Glomerular visceral epithelial cell (primary cell): ENCODE measurements around the gene IMMP2L.
"Not testable (repeated sequence)": the region's sequence is repeated elsewhere in the genome, so short reads cannot be mapped to it uniquely, and the experiment has no call there.

Experiments used
- DNase-seq: peaks from one replicate; pipeline ENCODE4 v3.0.0-alpha.2; 2016; ENCODE audit errors: extremely low spot score

The IMMP2L gene

DNA sequence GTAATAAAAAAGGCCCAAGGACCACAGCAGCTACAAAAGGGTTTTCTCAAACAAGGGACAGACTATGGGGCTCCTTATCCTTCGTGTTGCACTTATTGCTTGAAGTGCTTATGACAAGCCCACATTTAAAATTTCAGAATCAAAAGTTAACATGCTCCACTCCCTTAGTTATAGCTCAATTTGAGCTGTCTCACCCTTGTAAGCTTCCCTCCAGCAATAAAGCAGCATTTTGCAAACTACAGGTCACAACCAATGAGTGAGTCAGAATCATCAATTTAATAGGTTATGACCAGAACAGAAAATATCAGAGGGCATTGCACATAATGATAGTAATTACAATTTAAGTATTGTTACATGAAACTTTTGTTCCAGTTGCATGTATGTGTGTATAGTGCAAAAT is 53.0 kb downstream of the IMMP2L start:
- DNase-seq, result no peak

DNA sequence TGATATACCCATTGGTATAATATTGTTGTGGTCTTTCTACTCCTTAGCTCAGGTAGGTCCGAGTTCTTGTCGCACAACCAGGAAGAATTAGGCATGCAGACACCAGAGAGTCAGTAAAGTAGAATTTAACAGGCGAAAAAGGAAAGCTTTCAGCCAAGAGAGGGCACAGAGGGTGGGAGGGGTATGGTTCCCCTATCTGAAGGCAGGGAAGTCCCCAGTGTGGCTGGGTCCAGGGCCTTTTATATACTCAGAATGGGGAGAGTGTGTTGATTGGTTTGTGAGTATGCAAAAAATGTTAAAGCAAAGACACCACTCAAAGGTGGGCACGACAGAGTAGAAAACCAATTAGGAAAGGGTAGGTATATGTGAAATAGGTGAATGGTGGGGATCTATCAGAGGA is 53.9 kb downstream of the IMMP2L start:
- no peak for DNase-seq

DNA sequence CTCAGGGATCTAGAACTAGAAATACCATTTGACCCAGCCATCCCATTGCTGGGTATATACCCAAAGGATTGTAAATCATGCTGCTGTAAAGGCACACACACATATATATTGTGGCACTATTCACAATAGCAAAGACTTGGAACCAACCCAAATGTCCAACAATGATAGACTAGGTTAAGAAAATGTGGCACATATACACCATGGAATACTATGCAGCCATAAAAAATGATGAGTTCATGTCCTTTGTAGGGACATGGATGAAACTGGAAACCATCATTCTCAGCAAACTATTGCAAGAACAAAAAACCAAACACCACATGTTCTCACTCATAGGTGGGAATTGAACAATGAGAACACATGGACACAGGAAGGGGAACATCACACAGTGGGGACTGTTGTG is 56.9 kb downstream of the IMMP2L start:
- DNase-seq, result not testable (repeated sequence)

- not testable (repeated sequence) for DNase-seq
These were observed 60.5 kb downstream of the IMMP2L start for GRCh38 chr7:111501799-111502198.

DNA sequence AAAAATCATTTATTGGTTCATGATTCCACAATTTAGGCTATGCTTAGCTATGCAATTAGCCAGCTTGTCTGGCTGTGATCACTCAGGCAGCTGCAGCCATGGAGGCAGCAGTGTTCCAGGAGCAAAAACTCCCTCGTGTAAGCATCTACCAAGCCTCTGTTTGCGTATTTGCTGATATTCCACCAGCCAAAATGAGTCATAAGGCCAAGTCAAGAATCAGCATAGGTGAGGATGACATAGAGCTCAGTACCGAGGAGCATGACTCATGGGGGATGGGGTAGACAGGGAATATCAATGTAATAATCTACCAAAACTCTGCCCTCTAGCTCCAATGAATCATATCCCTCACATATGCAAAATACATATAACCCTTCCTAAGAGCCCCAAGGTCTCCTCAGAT is 63.3 kb downstream of the IMMP2L start:
- peak; percentile 72 for DNase-seq

DNA sequence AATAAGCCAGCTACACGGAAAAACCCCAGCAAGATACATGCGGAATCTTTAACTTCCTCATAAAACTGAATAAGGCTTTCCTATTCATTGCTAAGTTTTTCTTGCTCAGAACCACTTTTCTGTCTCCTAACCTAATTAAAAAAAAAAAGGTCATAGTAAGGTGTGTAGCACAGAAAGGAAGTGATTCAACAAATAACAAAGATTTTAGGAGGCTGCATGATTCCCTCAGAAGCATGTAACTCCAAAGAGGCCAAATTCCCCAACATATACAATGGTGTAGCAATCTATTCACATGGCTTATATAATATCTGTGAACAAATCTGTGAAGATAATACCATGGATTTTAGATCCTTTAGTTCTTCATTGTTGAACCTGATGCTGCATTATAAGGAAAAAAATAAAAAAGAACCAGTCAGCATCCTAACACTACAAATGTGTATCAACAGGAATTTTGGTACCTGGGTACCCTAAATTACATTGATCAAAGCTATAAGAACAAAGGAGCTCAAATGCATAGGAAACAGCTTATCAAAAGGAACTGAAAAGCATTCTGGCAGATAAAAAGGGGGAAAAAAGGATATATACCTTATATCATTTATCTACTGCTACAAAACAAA is 63.8 kb downstream of the IMMP2L start:
- no peak for DNase-seq

DNA sequence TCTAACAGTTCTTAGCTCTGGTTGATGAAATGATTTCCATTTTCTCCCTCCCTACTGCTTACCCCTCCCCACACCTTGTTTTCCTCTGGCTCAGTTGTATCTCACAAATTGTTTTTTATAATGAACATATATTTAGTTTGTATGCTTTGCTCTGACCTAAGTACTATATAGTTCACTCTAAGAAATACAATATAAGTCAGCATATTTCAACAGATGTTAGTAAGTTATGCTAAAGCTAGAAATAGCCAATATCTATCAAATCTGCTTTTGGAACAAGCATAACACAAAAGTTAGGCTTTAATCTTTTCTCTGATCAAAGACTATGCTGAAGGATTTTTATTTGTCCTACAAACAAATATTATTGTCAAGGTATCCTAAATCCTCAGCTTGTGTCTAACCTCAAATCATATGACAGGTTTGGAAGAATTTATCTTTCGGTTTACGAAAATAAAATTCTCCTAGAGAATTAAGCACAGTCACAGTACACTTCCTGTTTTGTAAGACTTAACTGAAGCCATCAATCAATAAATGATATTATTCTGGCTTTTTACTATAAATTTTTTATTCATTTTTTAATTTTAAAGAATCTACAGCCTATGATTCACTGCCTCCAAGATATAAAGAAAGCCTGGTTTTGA is 67.0 kb downstream of the IMMP2L start:
- DNase-seq, result no peak

DNA sequence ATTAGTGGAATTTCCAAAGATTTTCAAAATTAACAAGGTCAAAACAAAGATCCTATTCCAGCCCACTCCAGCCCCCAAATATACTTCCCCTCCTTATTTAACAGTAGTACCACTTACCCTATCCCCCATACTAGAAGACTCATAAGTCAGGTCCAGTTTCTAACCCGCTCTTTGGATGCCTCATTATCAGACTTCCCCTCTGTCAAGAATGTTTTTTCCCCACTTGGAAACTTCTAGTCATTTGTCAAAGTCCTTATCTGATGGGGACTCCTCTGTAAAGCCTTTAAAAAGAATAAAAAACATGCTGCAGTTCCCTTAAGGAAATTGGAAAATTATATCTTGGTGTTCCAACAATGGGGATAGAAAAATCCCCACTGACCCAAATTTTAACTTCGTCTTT is 70.1 kb downstream of the IMMP2L start:
- no peak for DNase-seq

DNA sequence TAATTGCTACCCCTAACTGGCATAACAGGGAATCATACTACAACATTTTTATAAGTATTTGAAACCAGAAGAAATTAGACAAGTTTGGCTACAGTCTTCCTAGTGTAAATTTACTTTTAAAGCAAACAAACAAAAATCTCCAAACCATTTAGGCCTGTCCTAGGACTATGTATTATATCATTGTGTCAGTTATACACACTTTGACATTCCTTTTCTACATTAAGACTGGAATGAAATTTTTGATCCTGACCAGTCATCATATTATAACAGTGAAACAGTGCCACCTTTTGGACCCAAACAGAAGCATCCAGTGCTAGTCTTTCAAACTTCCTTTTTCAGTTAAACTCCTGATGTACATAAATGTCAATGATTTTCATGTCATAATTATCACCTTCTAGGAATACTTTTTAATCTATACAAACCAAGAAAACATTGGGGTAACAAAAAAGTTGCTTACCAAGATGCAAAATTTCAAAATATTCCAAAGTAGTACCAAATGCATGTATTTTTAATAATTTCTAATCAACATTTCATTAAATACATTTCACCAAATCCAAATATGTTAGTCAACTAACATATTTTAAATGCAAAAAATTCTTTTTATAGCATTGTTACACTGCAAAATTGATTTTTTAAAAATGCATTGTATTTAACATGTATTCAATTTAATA is 75.7 kb downstream of the IMMP2L start:
- peak; percentile 61 for DNase-seq

DNA sequence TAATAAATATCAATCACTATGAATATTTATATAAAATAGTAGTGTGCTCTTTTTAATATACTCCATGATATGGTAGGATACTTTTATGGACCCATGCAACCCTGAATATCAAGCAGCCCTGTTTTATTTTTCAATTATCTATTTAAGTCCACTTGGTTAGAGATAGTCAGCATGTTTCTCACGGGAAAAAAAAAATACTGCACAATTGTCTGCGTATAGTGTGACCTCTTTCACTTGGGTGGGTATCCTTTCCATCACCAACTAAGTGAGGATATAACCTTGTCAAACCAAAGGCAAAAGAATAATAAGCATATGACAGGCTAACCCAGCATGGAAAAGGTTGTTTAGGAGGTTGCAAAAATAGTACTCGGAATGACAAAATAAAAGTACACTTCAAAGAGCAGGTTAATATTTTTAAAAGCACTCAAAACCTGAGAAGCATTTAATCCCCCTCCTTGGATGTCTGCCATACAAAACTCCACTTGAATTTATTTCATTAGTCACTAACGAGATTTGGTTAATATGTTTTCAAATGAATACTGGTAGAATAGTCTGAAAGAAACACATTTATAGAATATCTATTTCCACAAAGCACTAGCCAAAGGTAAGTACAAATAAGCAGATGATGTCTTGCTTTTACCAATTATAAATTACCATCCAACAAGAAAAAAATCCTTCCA is 76.5 kb downstream of the IMMP2L start:
- DNase-seq, result peak; percentile 2

- no peak for DNase-seq
These were observed 79.2 kb downstream of the IMMP2L start for GRCh38 chr7:111483078-111483477.

DNA sequence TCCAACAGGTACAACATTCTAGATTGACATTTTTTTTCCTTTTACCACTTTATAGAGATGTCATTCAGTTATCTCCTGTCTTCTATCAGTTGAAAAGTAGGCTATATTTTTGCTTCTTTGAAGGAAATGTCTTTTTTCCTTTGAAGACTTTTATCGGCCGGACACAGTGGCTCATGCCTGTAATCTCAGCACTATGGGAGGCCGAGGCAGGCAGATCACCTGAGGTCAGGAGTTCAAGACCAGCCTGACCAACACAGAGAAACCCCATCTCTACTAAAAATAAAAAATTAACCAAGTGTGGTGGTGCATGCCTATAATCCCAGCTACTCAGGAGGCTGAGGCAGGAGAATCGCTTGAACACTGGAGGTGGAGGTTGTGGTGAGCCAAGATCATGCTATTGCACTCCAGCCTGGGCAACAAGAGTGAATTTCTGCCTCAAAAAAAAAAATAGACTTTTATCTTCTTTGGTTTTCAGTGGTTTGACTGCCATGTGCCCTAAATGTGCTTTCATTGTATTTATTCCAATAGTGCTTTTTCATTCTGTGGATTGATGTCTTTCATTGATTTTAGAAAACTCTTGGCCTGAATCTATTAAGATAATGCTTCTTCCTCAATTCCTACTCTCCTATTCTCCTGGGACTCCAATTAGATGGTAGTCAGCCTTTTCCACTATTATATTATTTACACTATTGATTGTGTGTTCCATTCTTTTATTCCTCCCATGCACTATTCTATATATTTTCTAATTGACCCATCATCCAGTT is 84.6 kb downstream of the IMMP2L start:
- DNase-seq, result no peak

- DNase-seq, result no peak
These were observed 85.6 kb downstream of the IMMP2L start for GRCh38 chr7:111476586-111477293.

DNA sequence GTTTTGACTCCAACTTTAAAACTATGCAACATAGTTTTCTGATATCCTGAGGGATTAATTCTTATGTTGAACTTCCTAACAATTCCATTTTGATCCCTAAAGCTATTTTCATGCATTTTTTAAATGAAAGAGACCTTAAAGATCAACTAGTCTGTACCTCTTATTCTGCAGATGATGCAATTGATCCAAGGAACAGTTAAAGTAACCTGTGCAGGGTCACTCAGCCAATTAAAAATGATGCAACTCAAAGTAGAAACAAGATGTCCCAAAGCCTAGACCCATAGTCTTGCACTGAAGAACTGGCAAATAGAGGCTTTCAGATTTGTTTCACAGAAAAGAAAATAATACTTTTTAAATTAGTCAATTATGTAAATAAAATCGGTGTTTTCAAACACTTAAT is 86.3 kb downstream of the IMMP2L start:
- no peak for DNase-seq

DNA sequence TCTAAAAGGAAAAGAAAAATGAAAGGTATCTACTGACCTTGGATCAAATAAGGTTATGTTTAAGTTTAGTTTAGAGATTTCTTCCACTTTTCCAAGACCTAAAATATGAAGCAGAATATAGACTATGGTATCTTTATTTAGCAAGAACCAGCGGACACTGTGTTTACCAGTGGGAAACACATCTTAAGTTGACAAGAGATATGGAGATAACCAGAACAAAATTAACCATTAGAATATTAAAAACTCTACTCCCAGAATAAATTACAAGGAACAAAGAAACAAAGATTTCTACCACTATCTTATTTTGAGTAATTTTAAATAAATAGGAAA is 86.9 kb downstream of the IMMP2L start:
- DNase-seq, result no peak

DNA sequence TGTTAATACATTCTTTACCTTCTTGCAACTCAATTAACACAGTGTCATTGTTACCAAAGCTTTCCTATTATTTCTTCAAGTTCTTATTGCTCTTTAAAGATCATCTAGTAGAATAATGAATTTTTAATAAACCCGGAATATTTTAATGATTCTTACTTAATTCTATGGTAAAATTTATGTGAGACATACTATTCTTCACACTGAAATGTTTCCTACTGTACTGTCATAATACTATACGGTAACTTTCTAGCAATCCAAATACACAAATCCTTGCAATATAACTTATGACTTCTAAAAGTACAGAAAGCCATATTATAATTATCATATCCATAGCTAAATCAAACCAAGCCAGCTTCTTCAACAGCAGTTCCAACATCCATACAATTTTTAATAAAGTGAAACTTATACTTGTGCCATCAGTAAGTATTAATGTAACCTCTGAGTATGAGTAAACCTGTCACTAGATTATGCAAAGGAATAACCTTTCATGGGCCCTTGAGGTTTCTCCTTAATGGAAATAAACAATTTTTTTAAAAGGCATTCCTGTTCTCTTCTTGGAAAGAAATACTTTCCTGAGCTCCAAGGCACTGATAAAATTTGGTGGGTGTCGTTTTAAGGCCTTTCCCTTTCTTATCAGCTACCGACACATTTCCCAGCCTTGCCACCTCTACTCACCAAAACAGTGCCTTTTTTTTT is 87.4 kb downstream of the IMMP2L start:
- DNase-seq, result no peak

DNA sequence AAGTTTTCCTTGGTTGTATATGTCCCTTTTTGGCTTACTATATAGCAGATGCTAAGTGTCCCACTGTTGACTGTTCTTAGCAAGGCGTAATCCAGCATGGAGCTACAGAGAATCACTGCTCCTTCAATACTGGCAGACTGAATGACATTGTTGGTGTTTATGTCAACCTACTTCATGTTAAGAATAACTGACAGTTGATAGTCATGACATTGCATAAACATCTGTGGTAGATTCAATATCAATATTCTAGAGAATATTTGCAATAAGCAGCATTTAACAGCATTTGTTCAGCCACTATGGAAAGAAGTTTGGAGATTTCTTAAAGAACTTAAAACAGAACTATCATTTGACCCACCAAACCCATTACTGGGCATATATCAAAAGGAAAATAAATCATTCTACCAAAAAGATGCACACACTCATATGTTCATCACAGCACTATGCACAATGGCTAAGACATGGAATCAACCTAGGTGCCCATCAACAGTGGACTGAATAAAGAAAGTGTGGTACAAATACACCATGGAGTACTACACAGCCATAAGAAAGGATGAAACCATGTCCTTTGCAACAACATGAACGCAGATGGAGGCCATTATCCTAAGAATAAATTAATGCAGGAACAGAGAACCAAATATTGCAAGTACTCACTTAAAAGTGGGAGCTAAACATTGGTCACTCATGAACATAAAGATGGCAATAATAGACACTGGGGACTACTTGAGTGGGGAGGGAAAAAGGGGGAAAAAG is 88.7 kb downstream of the IMMP2L start:
- no peak for DNase-seq

DNA sequence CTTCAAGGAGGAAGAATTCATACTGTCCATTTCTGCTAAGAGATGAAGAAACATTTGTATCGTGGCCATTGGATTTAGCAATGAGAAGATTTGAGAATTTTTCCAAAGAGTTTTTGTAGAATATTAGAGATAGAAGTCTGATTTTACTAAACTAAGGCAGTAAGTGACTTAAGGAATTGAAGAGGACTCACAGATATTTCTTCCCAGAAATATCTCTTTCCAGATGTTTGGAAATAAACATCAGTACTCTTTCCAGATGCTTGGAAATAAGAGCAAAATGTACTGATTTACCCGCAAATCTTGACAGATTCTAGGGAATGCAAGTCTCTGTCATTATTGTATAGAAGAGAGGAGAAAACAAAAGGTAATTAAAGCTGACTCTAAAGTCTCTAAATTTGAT is 91.3 kb downstream of the IMMP2L start:
- no peak for DNase-seq

DNA sequence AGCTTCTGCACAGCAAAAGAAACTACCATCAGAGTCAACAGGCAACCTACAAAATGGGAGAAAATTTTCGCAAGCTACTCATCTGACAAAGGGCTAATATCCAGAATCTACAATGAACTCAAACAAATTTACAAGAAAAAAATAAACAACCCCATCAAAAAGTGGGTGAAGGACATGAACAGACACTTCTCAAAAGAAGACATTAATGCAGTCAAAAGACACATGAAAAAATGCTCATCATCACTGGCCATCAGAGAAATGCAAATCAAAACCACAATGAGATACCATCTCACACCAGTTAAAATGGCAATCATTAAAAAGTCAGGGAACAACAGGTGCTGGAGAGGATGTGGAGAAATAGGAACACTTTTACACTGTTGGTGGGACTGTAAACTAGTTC is 92.4 kb downstream of the IMMP2L start:
- not testable (repeated sequence) for DNase-seq

- not testable (repeated sequence) for DNase-seq
These were observed 96.5 kb downstream of the IMMP2L start for GRCh38 chr7:111465774-111466173.
